HepG2 (cell line): ENCODE measurements around the gene ZNF865. TPM values are rescaled to one million over a fixed set of nuclear protein-coding genes. Genes with fewer than 3 reads are reported as not detected.

Experiments used
- ATF7 ChIP-seq, 2 experiments: fragments of 450-650 bp in 1 of 2; sonication (generic) in 1 of 2; formaldehyde crosslinking in 1 of 2; IDR thresholded peaks; 2 replicates each; pipeline versions ENCODE4 v1.4.0 to v1.6.1; 2016 to 2020; ENCODE audit warnings: antibody characterized with exemption in 1 of 2, mild to moderate bottlenecking in 1 of 2, missing genetic modification reagents in 1 of 2
- CHD2 ChIP-seq: IDR thresholded peaks from 2 replicates; pipeline ENCODE4 v1.6.1; 2011; ENCODE audit warnings: low read depth, low read length, improper control_type of control experiment
- EED ChIP-seq: sonication (generic); formaldehyde crosslinking; IDR thresholded peaks from 2 replicates; pipeline ENCODE4 v1.5.0; 2020; ENCODE audit warnings: mild to moderate bottlenecking, missing genetic modification reagents
- FUBP1 ChIP-seq: sonication (generic); formaldehyde crosslinking; IDR thresholded peaks from 2 replicates; pipeline ENCODE4 v1.5.1; 2020; ENCODE audit warnings: missing genetic modification reagents, mild to moderate bottlenecking, borderline replicate concordance
- GZF1 ChIP-seq: sonication (generic); formaldehyde crosslinking; IDR thresholded peaks from 2 replicates; pipeline ENCODE4 v1.5.1; 2020; ENCODE audit warnings: mild to moderate bottlenecking, missing genetic modification reagents
- IRF2 ChIP-seq: IDR thresholded peaks from 2 replicates; pipeline ENCODE4 v1.6.1; 2018; ENCODE audit warnings: missing genetic modification reagents, missing compliant biosample characterization
- KLF16 ChIP-seq, 2 experiments: sonication (generic) in 1 of 2; formaldehyde crosslinking in 1 of 2; IDR thresholded peaks; 2 replicates each; pipeline versions ENCODE4 v1.6.1 to v1.8.0; 2016 to 2023; ENCODE audit warnings: missing genetic modification reagents in 2 of 2, missing compliant biosample characterization in 1 of 2
- MED1 ChIP-seq: sonication (generic); formaldehyde crosslinking; IDR thresholded peaks from 2 replicates; pipeline ENCODE4 v1.4.0; 2020; ENCODE audit warnings: missing genetic modification reagents
- NR3C1 ChIP-seq: sonication (generic); formaldehyde crosslinking; IDR thresholded peaks from 2 replicates; pipeline ENCODE4 v1.4.0; 2020; ENCODE audit warnings: missing genetic modification reagents
- REXO4 ChIP-seq: sonication (generic); formaldehyde crosslinking; IDR thresholded peaks from 2 replicates; pipeline ENCODE4 v1.8.0; 2022; ENCODE audit warnings: missing genetic modification reagents, mild to moderate bottlenecking, borderline replicate concordance
- RFX1 ChIP-seq: fragments of 450-650 bp; IDR thresholded peaks from 2 replicates; pipeline ENCODE4 v1.6.1; 2017
- RFX3 ChIP-seq: IDR thresholded peaks from 2 replicates; pipeline ENCODE4 v1.6.1; 2016; ENCODE audit warnings: missing biosample characterization, missing genetic modification reagents
- RFXAP ChIP-seq: sonication (generic); formaldehyde crosslinking; IDR thresholded peaks from 2 replicates; pipeline ENCODE4 v1.4.0; 2020; ENCODE audit warnings: missing genetic modification reagents, borderline replicate concordance
- SIX4 ChIP-seq: sonication (generic); formaldehyde crosslinking; IDR thresholded peaks from 2 replicates; pipeline ENCODE4 v1.4.0; 2020; ENCODE audit warnings: missing genetic modification reagents
- TBX2 ChIP-seq: sonication (generic); formaldehyde crosslinking; IDR thresholded peaks from 2 replicates; pipeline ENCODE4 v1.5.0; 2020; ENCODE audit warnings: missing genetic modification reagents, mild to moderate bottlenecking, borderline replicate concordance
- TCF7 ChIP-seq: sonication (generic); IDR thresholded peaks from 2 replicates; pipeline ENCODE4 v1.6.1; 2016; ENCODE audit warnings: antibody characterized with exemption, low read depth
- TFDP1 ChIP-seq: IDR thresholded peaks from 2 replicates; pipeline ENCODE4 v1.6.1; 2016; ENCODE audit warnings: missing compliant biosample characterization, missing genetic modification reagents, borderline replicate concordance
- THAP7 ChIP-seq: sonication (generic); formaldehyde crosslinking; IDR thresholded peaks from 2 replicates; pipeline ENCODE4 v1.8.1; 2023; ENCODE audit warnings: mild to moderate bottlenecking, missing genetic modification reagents
- ZNF160 ChIP-seq: sonication (generic); formaldehyde crosslinking; IDR thresholded peaks from 2 replicates; pipeline ENCODE4 v1.8.0; 2022; ENCODE audit warnings: mild to moderate bottlenecking, inconsistent platforms, missing genetic modification reagents
- ZNF225 ChIP-seq: sonication (generic); formaldehyde crosslinking; IDR thresholded peaks from 2 replicates; pipeline ENCODE4 v1.4.0; 2020; ENCODE audit warnings: mild to moderate bottlenecking, missing genetic modification reagents
- ZNF468 ChIP-seq: sonication (generic); formaldehyde crosslinking; IDR thresholded peaks from 2 replicates; pipeline ENCODE4 v1.8.0; 2022; ENCODE audit warnings: mild to moderate bottlenecking, moderate library complexity, missing genetic modification reagents
- ZNF484 ChIP-seq: sonication (generic); formaldehyde crosslinking; IDR thresholded peaks from 2 replicates; pipeline ENCODE4 v1.5.1; 2020; ENCODE audit warnings: mild to moderate bottlenecking, low read depth, missing genetic modification reagents, borderline replicate concordance
- ZNF496 ChIP-seq: sonication (generic); formaldehyde crosslinking; IDR thresholded peaks from 2 replicates; pipeline ENCODE4 v1.8.1; 2023; ENCODE audit warnings: mild to moderate bottlenecking, moderate library complexity, missing genetic modification reagents; ENCODE audit not compliant: insufficient replicate concordance
- ZNF512 ChIP-seq: sonication (generic); formaldehyde crosslinking; IDR thresholded peaks from 2 replicates; pipeline ENCODE4 v1.4.0; 2020; ENCODE audit warnings: mild to moderate bottlenecking, missing genetic modification reagents
- ZNF549 ChIP-seq: sonication (generic); formaldehyde crosslinking; IDR thresholded peaks from 2 replicates; pipeline ENCODE4 v1.5.0; 2020; ENCODE audit warnings: missing genetic modification reagents
- ZNF570 ChIP-seq: sonication (generic); formaldehyde crosslinking; IDR thresholded peaks from 2 replicates; pipeline ENCODE4 v1.4.0; 2020; ENCODE audit warnings: mild to moderate bottlenecking, missing genetic modification reagents, borderline replicate concordance
- ZNF598 ChIP-seq: sonication (generic); formaldehyde crosslinking; IDR thresholded peaks from 2 replicates; pipeline ENCODE4 v1.5.1; 2020; ENCODE audit warnings: mild to moderate bottlenecking, missing genetic modification reagents, borderline replicate concordance
- ZNF761 ChIP-seq: sonication (generic); formaldehyde crosslinking; conservative IDR thresholded peaks from 2 replicates; pipeline ENCODE4 v1.4.0; 2020; ENCODE audit warnings: mild to moderate bottlenecking, missing genetic modification reagents
- polyA plus RNA-seq, 8 experiments: library from polyadenylated mRNA; depleted of rRNA in 3 of 8; stranded (reverse) in 7 of 8; unstranded in 1 of 8; fragments of >200 nt; fragmentation: Illumina TruSeq in 4 of 8; extraction: Trizol in 4 of 8; gene quantifications; 2 replicates each; pipeline versions ENCODE4 v1.2.1 to v1.2.3, GENCODE V29; 2011 to 2016; ENCODE audit warnings: low read depth in 4 of 8, missing spikeins in 1 of 8, mixed read lengths in 1 of 8; ENCODE audit not compliant: insufficient read depth in 1 of 8
- total RNA-seq, 5 experiments: library from RNA; depleted of rRNA; stranded (reverse); fragments of >200 nt; fragmentation: Illumina TruSeq; extraction: Trizol; gene quantifications; 2 replicates each; pipeline ENCODE4 v1.2.3, GENCODE V29; 2016; ENCODE audit warnings: low read depth in 1 of 5

ZNF865 gene
- total and polyA plus RNA-seq, 2 of the 13 experiments (the other 11 are each of a cell fraction or from before 2014, with no cell fraction given): 0.93 to 1.0 TPM

- TF ChIP-seq REXO4: no peak
- no peak for TF ChIP-seq FUBP1
- no peak for TF ChIP-seq ZNF549
- TF ChIP-seq NR3C1: no peak
- no peak for TF ChIP-seq CHD2
- no peak for TF ChIP-seq IRF2 (CRISPR knock-in tag)
- TF ChIP-seq THAP7: no peak
- no peak for TF ChIP-seq RFX3 (CRISPR knock-in tag)
- no peak for TF ChIP-seq SIX4
- TF ChIP-seq ATF7 (IDR thresholded peaks at IDR 0.05): no peak
- TF ChIP-seq ATF7 (CRISPR knock-in tag; IDR thresholded peaks at IDR 0.05): no peak
- no peak for TF ChIP-seq TFDP1 (CRISPR knock-in tag)
- no peak for TF ChIP-seq KLF16 (CRISPR knock-in tag; IDR thresholded peaks at IDR 0.05)
- no peak for TF ChIP-seq RFX1
- TF ChIP-seq EED: no peak
- no peak for TF ChIP-seq RFXAP
- no peak for TF ChIP-seq TBX2
- TF ChIP-seq ZNF598: no peak
- TF ChIP-seq ZNF761 (CRISPR knock-in tag): no peak
- TF ChIP-seq ZNF496 (CRISPR knock-in tag): no peak
- TF ChIP-seq ZNF468 (CRISPR knock-in tag): 0 out of 2 replicates have a peak, but pooled peaks have one; percentile 54
- no peak for TF ChIP-seq GZF1 (CRISPR knock-in tag)
- no peak for TF ChIP-seq ZNF512 (CRISPR knock-in tag)
- no peak for TF ChIP-seq TCF7
- TF ChIP-seq ZNF160: no peak; the same call in 1 of the 2 replicates
- TF ChIP-seq ZNF484 (CRISPR knock-in tag): no peak
- no peak for TF ChIP-seq ZNF225
- no peak for TF ChIP-seq ZNF570
- no peak; the same call in 1 of the 2 replicates for TF ChIP-seq MED1 (CRISPR knock-in tag)
Observed at GRCh38 chr19:55640043-55640576, 34.7 kb downstream of the ZNF865 start (continued).
